Measurements from ENCODE around the gene PTCD1.
"Not testable (repeated sequence)": the region's sequence is repeated elsewhere in the genome, so short reads cannot be mapped to it uniquely, and the experiment has no call there.

DNA sequence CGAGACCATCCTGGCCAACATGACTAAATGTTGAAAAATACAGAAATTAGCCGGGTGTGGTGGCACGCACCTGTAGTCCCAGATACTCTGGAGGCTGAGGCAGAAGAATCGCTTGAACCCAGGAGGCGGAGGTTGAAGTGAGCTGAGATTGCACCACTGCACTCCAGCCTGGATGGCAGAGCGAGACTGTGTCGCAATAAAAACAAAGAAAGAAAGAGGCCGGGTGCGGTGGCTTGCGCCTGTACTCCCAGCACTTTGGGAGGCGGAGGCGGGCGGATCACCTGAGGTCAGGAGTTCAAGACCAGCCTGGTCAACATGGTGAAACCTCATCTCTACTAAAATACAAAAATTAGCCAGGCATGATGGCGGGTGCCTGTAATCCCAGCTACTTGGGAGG is 51.4 kb downstream of the PTCD1 start:
- TF ChIP-seq TAF1 (IDR thresholded peaks at IDR 0.05; ENCODE audit: borderline replicate concordance, low read depth, low read length); POLR2A (IDR thresholded peaks at IDR 0.05; ENCODE audit: low read depth, low read length): not testable (repeated sequence)
